Measurements from ENCODE around the gene ACOXL.

- TF ChIP-seq EZH2 (IDR thresholded peaks at IDR 0.05; ENCODE audit: borderline replicate concordance, low read length) (no peak), CTCF (conservative IDR thresholded peaks at IDR 0.05 in 1 of 2, IDR thresholded peaks at IDR 0.05 in 1 of 2; ENCODE audit: extremely low read depth in 1 of 2, insufficient read depth in 1 of 2, low read depth in 1 of 2, low read length in 2 of 2) (no peak)
Observed at GRCh38 chr2:110991911-110992310, 259.5 kb downstream of the ACOXL start.

Measured in mammary epithelial cell (primary cell).